DND-41 (cell line): ENCODE results near the gene PTCRA.

Experiments used
- ATAC-seq: fragments of 200-7000 bp; cut with Tn5 transposase; 3 replicates; pipeline ENCODE4 v1.9.1; 2021; ENCODE audit warnings: low read depth; ENCODE audit not compliant: insufficient read depth
- DNase-seq: peaks from one replicate; pipeline ENCODE4 v3.0.0-alpha.2; 2020
- H2AFZ ChIP-seq: 2 replicates; pipeline ENCODE4 v1.6.0; 2012; ENCODE audit warnings: low read depth, low read length
- H3K27ac ChIP-seq: 2 replicates; pipeline ENCODE4 v1.5.1; 2012; ENCODE audit warnings: low read length, inconsistent platforms
- H3K27me3 ChIP-seq: fragments of 200-600 bp; sonication (generic); 2 replicates; pipeline ENCODE4 v1.6.0; 2012; ENCODE audit warnings: low read length, mild to moderate bottlenecking, inconsistent platforms; ENCODE audit not compliant: insufficient read depth, poor library complexity
- H3K36me3 ChIP-seq: 2 replicates; pipeline ENCODE4 v1.5.1; 2012; ENCODE audit warnings: low read length, inconsistent platforms; ENCODE audit not compliant: insufficient read depth
- H3K4me1 ChIP-seq: 2 replicates; pipeline ENCODE4 v1.5.1; 2012; ENCODE audit warnings: mild to moderate bottlenecking, low read length; ENCODE audit not compliant: insufficient read depth
- H3K4me2 ChIP-seq: 2 replicates; pipeline ENCODE4 v1.6.0; 2012; ENCODE audit warnings: mild to moderate bottlenecking, moderate library complexity, low read length, inconsistent platforms; ENCODE audit not compliant: insufficient read depth
- H3K4me3 ChIP-seq, 2 experiments: fragments of 200-600 bp in 1 of 2; shearing (Covaris generic) in 1 of 2; 2 replicates each; pipeline ENCODE4 v1.5.1; 2012 to 2016; ENCODE audit warnings: inconsistent platforms in 2 of 2, low read length in 2 of 2, mild to moderate bottlenecking in 2 of 2, low read depth in 1 of 2, moderate library complexity in 1 of 2
- H3K79me2 ChIP-seq: 2 replicates; pipeline ENCODE4 v1.6.0; 2012; ENCODE audit warnings: low read length, inconsistent platforms; ENCODE audit not compliant: insufficient read depth
- H3K9ac ChIP-seq: 2 replicates; pipeline ENCODE4 v1.6.0; 2012; ENCODE audit warnings: low read depth, mild to moderate bottlenecking, inconsistent platforms, low read length, moderate library complexity
- H3K9me3 ChIP-seq: 2 replicates; pipeline ENCODE4 v1.5.1; 2012; ENCODE audit warnings: low read length, moderate library complexity, mild to moderate bottlenecking, inconsistent platforms; ENCODE audit not compliant: insufficient read depth, severe bottlenecking
- H4K20me1 ChIP-seq: 2 replicates; pipeline ENCODE4 v1.6.0; 2012; ENCODE audit warnings: low read length; ENCODE audit not compliant: insufficient read depth
- CTCF ChIP-seq: IDR thresholded peaks from 2 replicates; pipeline ENCODE4 v1.5.1; 2012; ENCODE audit warnings: borderline replicate concordance, low read length, moderate library complexity, mild to moderate bottlenecking; ENCODE audit not compliant: poor library complexity, severe bottlenecking; ENCODE audit errors: extremely low read depth
- EZH2 ChIP-seq: IDR thresholded peaks from 3 replicates; pipeline ENCODE4 v1.6.1; 2012; ENCODE audit warnings: borderline replicate concordance, low read depth, mild to moderate bottlenecking, moderate library complexity, low read length, inconsistent platforms; ENCODE audit not compliant: severe bottlenecking

The PTCRA gene

GRCh38 chr6:42969934-42970333, 54.1 kb downstream of the PTCRA start:
- H3K4me2 ChIP-seq, result no peak overlapping the region
- 0 out of 2 replicates have a peak, but pooled peaks cover 2% of the 10 kb centered on the region for H4K20me1 ChIP-seq
- no peak overlapping the region for H3K27ac ChIP-seq
- peaks cover 46% of the 10 kb centered on the region for H3K36me3 ChIP-seq
- no peaks in the 10 kb centered on the region for H3K79me2 ChIP-seq
- H2AFZ ChIP-seq, result no peak overlapping the region
- H3K9ac ChIP-seq, result no peak overlapping the region
- no peak for DNase-seq
- no peaks in the 10 kb centered on the region for H3K4me1 ChIP-seq
- no peak overlapping the region for H3K4me3 ChIP-seq
- no peak for ATAC-seq
- H3K9me3 ChIP-seq, result no peaks in the 10 kb centered on the region
- TF ChIP-seq EZH2 (no peak), CTCF (no peak)
- H3K27me3 ChIP-seq, result no peaks in the 10 kb centered on the region

- DNase-seq, result no peak
- Histone ChIP-seq H3K4me3 (no peak overlapping the region), H4K20me1 (0 out of 2 replicates have a peak, but pooled peaks cover 2% of the 10 kb centered on the region), H3K4me2 (no peak overlapping the region), H3K79me2 (no peaks in the 10 kb centered on the region), H2AFZ (no peak overlapping the region), H3K36me3 (peaks cover 37% of the 10 kb centered on the region), H3K9ac (no peak overlapping the region), H3K4me1 (no peaks in the 10 kb centered on the region), H3K27me3 (no peaks in the 10 kb centered on the region), H3K27ac (no peak overlapping the region), H3K9me3 (no peaks in the 10 kb centered on the region)
- no peak; the same call in 2 of the 3 replicates for ATAC-seq
- TF ChIP-seq CTCF (no peak), EZH2 (no peak)
These were observed 55.2 kb downstream of the PTCRA start for GRCh38 chr6:42970871-42971612.

GRCh38 chr6:42971746-42972327, 56.0 kb downstream of the PTCRA start:
- no peak overlapping the region for H3K27ac ChIP-seq
- H3K79me2 ChIP-seq, result peaks cover 2% of the 10 kb centered on the region
- H3K27me3 ChIP-seq, result no peaks in the 10 kb centered on the region
- H4K20me1 ChIP-seq, result 0 out of 2 replicates have a peak, but pooled peaks cover 2% of the 10 kb centered on the region
- H2AFZ ChIP-seq, result no peak overlapping the region
- H3K4me2 ChIP-seq, result no peak overlapping the region
- no peak overlapping the region for H3K9ac ChIP-seq
- ATAC-seq, result no peak
- peaks cover 4% of the 10 kb centered on the region; the same call in 1 of the 2 replicates for H3K4me1 ChIP-seq
- peaks cover 30% of the 10 kb centered on the region for H3K36me3 ChIP-seq
- DNase-seq, result no peak
- H3K9me3 ChIP-seq, result no peaks in the 10 kb centered on the region
- no peak overlapping the region for H3K4me3 ChIP-seq
- TF ChIP-seq EZH2 (no peak), CTCF (no peak)
